K562 (cell line): Measurements from ENCODE around the gene GAP43. TPM values are rescaled to one million over a fixed set of nuclear protein-coding genes. Genes with fewer than 3 reads are reported as not detected.
"Not testable (repeated sequence)": the region's sequence is repeated elsewhere in the genome, so short reads cannot be mapped to it uniquely, and the experiment has no call there.

Experiments used
- ATAC-seq: fragments of 200-7000 bp; cut with Tn5 transposase; 3 replicates; pipeline ENCODE4 v1.9.1; 2020; ENCODE audit warnings: moderate library complexity
- BruUV-seq: library from RNA; stranded (reverse); fragments of 400-500 nt; replicated peaks from 2 replicates; lab custom pipeline; 2021; lab: Mats Ljungman, UMichigan
- CTCF ChIA-PET: fragments of 300-600 bp; formaldehyde crosslinking; extraction: SDS; loops from one replicate; lab custom pipeline; 2021; ENCODE audit warnings: low intra/inter-chr PET ratio; lab: Yijun Ruan, JAX
- POLR2A ChIA-PET: fragments of 300-600, 350-650 bp; sonication (Branson Sonifier 250); formaldehyde crosslinking; extraction: SDS; loops from one replicate; lab custom pipeline; 2021; ENCODE audit warnings: antibody characterized with exemption, inconsistent platforms; lab: Yijun Ruan, JAX
- DNase-seq, 4 experiments: peaks; one replicate each; pipeline versions ENCODE4 v3.0.0 to v3.0.0-alpha.2; 2011 to 2018; ENCODE audit warnings: low spot score in 3 of 4, mixed read lengths in 3 of 4; ENCODE audit errors: extremely low read depth in 1 of 4
- FAIRE-seq: peaks from 2 replicates; lab custom pipeline; 2011; peaks lifted over from hg19 to GRCh38; lab: Jason Lieb, UNC
- H2AFZ ChIP-seq: 2 replicates; pipeline ENCODE4 v1.6.0; 2011; ENCODE audit warnings: low read depth, low read length, control low read depth, inconsistent platforms
- H3K27ac ChIP-seq: fragments of 200-600 bp; 3 replicates; pipeline ENCODE4 v1.8.0; 2011; ENCODE audit warnings: low read depth, mild to moderate bottlenecking, control low read depth, inconsistent platforms, low read length, moderate library complexity, mixed read lengths; ENCODE audit errors: extremely low read depth
- H3K27me3 ChIP-seq, 2 experiments: fragments of 300-600 bp in 1 of 2; 2 replicates in 1 of 2; 3 replicates in 1 of 2; pipeline versions ENCODE4 v1.6.0 to v1.8.0; 2011; ENCODE audit warnings: inconsistent platforms in 2 of 2, low read length in 2 of 2, mild to moderate bottlenecking in 1 of 2, mixed read lengths in 1 of 2, moderate library complexity in 1 of 2; ENCODE audit not compliant: control insufficient read depth in 2 of 2, insufficient read depth in 2 of 2
- H3K36me3 ChIP-seq: fragments of 300-600 bp; 3 replicates; pipeline ENCODE4 v1.8.0; 2011; ENCODE audit warnings: mild to moderate bottlenecking, low read length, inconsistent platforms; ENCODE audit not compliant: control insufficient read depth, insufficient read depth
- H3K4me1 ChIP-seq, 2 experiments: fragments of 200-600 bp in 1 of 2; replicated peaks in 1 of 2; 2 replicates in 1 of 2; 3 replicates in 1 of 2; pipeline versions ENCODE4 v1.5.1 to v1.8.0; 2011; ENCODE audit warnings: inconsistent platforms in 2 of 2, low read length in 2 of 2, mild to moderate bottlenecking in 1 of 2, mixed read lengths in 1 of 2, moderate library complexity in 1 of 2; ENCODE audit not compliant: control insufficient read depth in 2 of 2, insufficient read depth in 2 of 2
- H3K4me2 ChIP-seq: 2 replicates; pipeline ENCODE4 v1.6.1; 2011; ENCODE audit warnings: low read length, control low read depth, inconsistent platforms, mixed read lengths; ENCODE audit not compliant: insufficient read depth
- H3K4me3 ChIP-seq: fragments of 200-600 bp; sonication (generic), shearing (Covaris generic); 2 replicates; pipeline ENCODE4 v1.5.1; 2016; ENCODE audit warnings: control low read depth, inconsistent platforms
- H3K79me2 ChIP-seq: fragments of 200-600 bp; 3 replicates; pipeline ENCODE4 v1.8.0; 2011; ENCODE audit warnings: low read length, inconsistent platforms; ENCODE audit not compliant: control insufficient read depth, insufficient read depth
- H3K9ac ChIP-seq, 2 experiments: 2 replicates each; pipeline versions ENCODE4 v1.6.0 to v1.6.1; 2011; ENCODE audit warnings: low read depth in 2 of 2, low read length in 2 of 2, control low read depth in 1 of 2, inconsistent platforms in 1 of 2, mild to moderate bottlenecking in 1 of 2, mixed read lengths in 1 of 2; ENCODE audit not compliant: insufficient read depth in 1 of 2
- H3K9me1 ChIP-seq: one replicate; pipeline ENCODE4 v1.6.0; 2011; ENCODE audit warnings: inconsistent platforms, mild to moderate bottlenecking, low read length, moderate library complexity; ENCODE audit not compliant: control insufficient read depth, insufficient read depth
- H3K9me3 ChIP-seq: replicated peaks from 2 replicates; pipeline ENCODE4 v1.5.1; 2011; ENCODE audit warnings: low read depth, low read length, inconsistent platforms; ENCODE audit not compliant: control insufficient read depth, insufficient read depth
- H4K20me1 ChIP-seq: replicated peaks from 2 replicates; pipeline ENCODE4 v1.6.1; 2011; ENCODE audit warnings: low read length, inconsistent platforms, mixed read lengths; ENCODE audit not compliant: control insufficient read depth, insufficient read depth
- CHD2 ChIP-seq: IDR thresholded peaks from 2 replicates; pipeline ENCODE4 v1.6.1; 2011; ENCODE audit warnings: low read depth, low read length
- CSDE1 ChIP-seq, 2 experiments: fragments of 450-650 bp; IDR thresholded peaks; 2 replicates each; pipeline ENCODE4 v1.6.1; 2016; ENCODE audit warnings: mild to moderate bottlenecking in 1 of 2
- KLF13 ChIP-seq: fragments of 450-650 bp; IDR thresholded peaks from 2 replicates; pipeline ENCODE4 v1.6.1; 2016; ENCODE audit warnings: missing genetic modification characterization, low read depth, mild to moderate bottlenecking, missing compliant biosample characterization, moderate library complexity, borderline replicate concordance
- MCM3 ChIP-seq: fragments of 450-650 bp; IDR thresholded peaks from 2 replicates; pipeline ENCODE4 v1.6.1; 2016
- MTF1 ChIP-seq: fragments of 250-450 bp; sonication (Bioruptor Pico); IDR thresholded peaks from 2 replicates; pipeline ENCODE4 v1.9.0; 2021; ENCODE audit warnings: moderate library complexity, mild to moderate bottlenecking, inconsistent platforms, borderline replicate concordance
- SETDB1 ChIP-seq: IDR thresholded peaks from one replicate; pipeline ENCODE4 v1.6.1; 2012; ENCODE audit warnings: low read length, control low read depth, inconsistent platforms
- SNRNP70 ChIP-seq: fragments of 200-400 bp; formaldehyde crosslinking; optimal IDR thresholded peaks from 2 replicates; pipeline ENCODE3; 2017; ENCODE audit warnings: low read depth, low read length
- TAF1 ChIP-seq: IDR thresholded peaks from 2 replicates; pipeline ENCODE4 v1.6.1; 2011; ENCODE audit warnings: mild to moderate bottlenecking, low read length, moderate library complexity; ENCODE audit not compliant: insufficient read depth, control insufficient read depth, severe bottlenecking; ENCODE audit errors: extremely low read depth
- ZNF76 ChIP-seq: fragments of 250-450 bp; sonication (Bioruptor Pico); IDR thresholded peaks from 2 replicates; pipeline ENCODE4 v1.4.0; 2020; ENCODE audit warnings: mild to moderate bottlenecking, moderate library complexity, borderline replicate concordance
- ZNF778 ChIP-seq: fragments of 450-650 bp; formaldehyde crosslinking; IDR thresholded peaks from 2 replicates; pipeline ENCODE4 v1.4.0; 2020; ENCODE audit warnings: mild to moderate bottlenecking, moderate library complexity
- WGBS: fragments of 100-300 bp; shearing (Covaris generic); methylation state at CpG from one replicate; pipeline ENCODE4 v1.1.6; 2016; ENCODE audit warnings: low coverage, mixed read lengths; ENCODE audit not compliant: insufficient coverage; ENCODE audit errors: missing lambda C conversion rate; 5-methylcytosine and 5-hydroxymethylcytosine counted together
- in situ Hi-C: fragments of 300-500 bp; cut with MboI; formaldehyde crosslinking; loops from 4 replicates; pipeline ENCODE4 v1.15.0; 2018; ENCODE audit warnings: inconsistent platforms, mixed read lengths
- intact Hi-C: fragments of 100-400 bp; cut with micrococcal nuclease; formaldehyde crosslinking; loops from 2 replicates; pipeline ENCODE4 v1.14.2; 2022
- polyA plus RNA-seq, 8 experiments: library from polyadenylated mRNA; depleted of rRNA in 4 of 8; stranded (reverse) in 5 of 8; unstranded in 3 of 8; fragments of >200 nt; fragmentation: Nextera tagmentation in 2 of 8; fragmentation: Illumina TruSeq in 1 of 8; extraction: Ambion mirVana in 2 of 8; extraction: Trizol in 1 of 8; gene quantifications; 2 replicates each; pipeline versions ENCODE4 v1.2.1 to v1.2.3, GENCODE V29; 2011 to 2014; ENCODE audit warnings: inconsistent platforms in 1 of 8, missing spikeins in 1 of 8
- total RNA-seq, 7 experiments: library from RNA; depleted of rRNA in 6 of 7; stranded (reverse); fragments of >200 nt in 6 of 7; fragmentation: Illumina TruSeq in 2 of 7; extraction: Trizol in 2 of 7; gene quantifications; 2 replicates each; pipeline versions ENCODE4 v1.2.1 to v1.2.3, GENCODE V29; 2011 to 2021; ENCODE audit warnings: low replicate concordance in 1 of 7
- TF ChIP-seq, protein P1 (sequence below): fragments of 250-450 bp; sonication (Bioruptor Pico); IDR thresholded peaks from 2 replicates; pipeline ENCODE4 v1.4.0; 2020; ENCODE audit warnings: mild to moderate bottlenecking
- TF ChIP-seq, protein P2 (sequence below): IDR thresholded peaks from 2 replicates; pipeline ENCODE4 v1.6.1; 2016; ENCODE audit warnings: missing genetic modification characterization, missing compliant biosample characterization

GAP43 gene
- total and polyA plus RNA-seq, 9 of the 15 experiments (the other 6 are each of a cell fraction or from before 2014, with no cell fraction given): 0.04 to 0.11 (median 0.09) TPM; not detected in 6

DNA sequence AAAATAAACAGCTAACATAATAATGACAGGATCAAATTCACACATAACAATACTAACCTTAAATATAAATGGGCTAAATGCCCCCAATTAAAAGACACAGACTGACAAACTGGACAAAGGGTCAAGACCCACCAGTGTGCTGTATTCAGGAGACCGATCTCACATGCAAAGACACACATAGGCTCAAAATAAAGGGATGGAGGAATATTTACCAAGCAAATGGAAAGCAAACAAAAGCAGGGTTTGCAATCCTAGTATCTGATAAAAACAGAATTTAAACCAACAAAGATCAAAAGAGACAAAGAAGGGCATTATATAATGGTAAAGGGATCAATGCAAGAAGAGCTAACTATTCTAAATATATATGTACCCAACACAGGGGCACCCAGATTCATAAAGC is 129.7 kb downstream of the GAP43 start:
- DNase-seq, H3K79me2 ChIP-seq, H3K4me3 ChIP-seq, H3K36me3 ChIP-seq, POLR2A ChIA-PET, H3K27ac ChIP-seq, H3K9me3 ChIP-seq, H3K4me2 ChIP-seq, H3K4me1 ChIP-seq, H2AFZ ChIP-seq, H4K20me1 ChIP-seq, FAIRE-seq, intact Hi-C loops, CTCF ChIA-PET, H3K9me1 ChIP-seq, in situ Hi-C loops, H3K27me3 ChIP-seq, ATAC-seq, H3K9ac ChIP-seq, BruUV-seq: not testable (repeated sequence)
- 0% methylated on average over 1 of the region's 1 CpG for WGBS

DNA sequence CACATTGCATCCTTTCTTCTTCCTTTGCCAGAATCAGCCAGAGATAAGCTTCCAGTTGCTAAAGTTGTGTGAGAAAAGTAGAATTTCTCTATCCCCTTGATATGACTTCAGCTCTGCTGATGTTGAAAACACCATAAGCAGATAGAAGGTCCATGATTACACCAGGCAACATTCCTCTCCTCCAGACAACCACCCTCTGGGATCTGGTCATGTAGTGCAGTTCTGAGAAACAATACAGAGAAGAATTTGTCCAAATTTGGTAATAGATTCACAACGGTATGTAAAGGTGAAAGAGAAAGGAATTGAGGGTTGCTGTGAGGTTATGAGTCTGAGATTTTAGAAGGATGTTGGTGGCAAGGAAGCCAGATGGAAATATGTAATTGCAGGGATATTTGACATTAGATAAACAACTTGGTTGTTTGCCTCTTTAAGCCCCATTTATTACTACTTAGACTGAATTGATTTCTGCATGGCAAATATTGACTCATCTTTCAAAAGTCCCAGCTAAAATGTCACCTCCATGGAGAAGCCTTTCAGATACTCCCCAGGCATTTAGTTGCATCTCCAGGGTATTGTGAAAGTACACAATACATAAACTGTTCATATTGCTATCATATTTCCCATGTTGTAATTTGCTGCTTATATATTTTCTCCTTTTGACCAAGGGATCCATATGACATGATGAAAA is 134.9 kb downstream of the GAP43 start:
- TF ChIP-seq SNRNP70: no peak
- no peak for TF ChIP-seq CHD2
- TF ChIP-seq CSDE1 (IDR thresholded peaks at IDR 0.05): no peak
- no peak for TF ChIP-seq ZNF76 (CRISPR knock-in tag)
- no peak for TF ChIP-seq ZNF778 (CRISPR knock-in tag)
- no peak for TF ChIP-seq SETDB1
- no peak for TF ChIP-seq MTF1 (CRISPR knock-in tag)
- no peak for TF ChIP-seq KLF13 (tag)
- TF ChIP-seq MCM3: no peak
- TF ChIP-seq, protein P1, sequence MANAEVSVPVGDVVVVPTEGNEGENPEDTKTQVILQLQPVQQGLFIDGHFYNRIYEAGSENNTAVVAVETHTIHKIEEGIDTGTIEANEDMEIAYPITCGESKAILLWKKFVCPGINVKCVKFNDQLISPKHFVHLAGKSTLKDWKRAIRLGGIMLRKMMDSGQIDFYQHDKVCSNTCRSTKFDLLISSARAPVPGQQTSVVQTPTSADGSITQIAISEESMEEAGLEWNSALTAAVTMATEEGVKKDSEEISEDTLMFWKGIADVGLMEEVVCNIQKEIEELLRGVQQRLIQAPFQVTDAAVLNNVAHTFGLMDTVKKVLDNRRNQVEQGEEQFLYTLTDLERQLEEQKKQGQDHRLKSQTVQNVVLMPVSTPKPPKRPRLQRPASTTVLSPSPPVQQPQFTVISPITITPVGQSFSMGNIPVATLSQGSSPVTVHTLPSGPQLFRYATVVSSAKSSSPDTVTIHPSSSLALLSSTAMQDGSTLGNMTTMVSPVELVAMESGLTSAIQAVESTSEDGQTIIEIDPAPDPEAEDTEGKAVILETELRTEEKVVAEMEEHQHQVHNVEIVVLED (CRISPR knock-in tag): no peak
- TF ChIP-seq TAF1: no peak
- TF ChIP-seq, protein P2, sequence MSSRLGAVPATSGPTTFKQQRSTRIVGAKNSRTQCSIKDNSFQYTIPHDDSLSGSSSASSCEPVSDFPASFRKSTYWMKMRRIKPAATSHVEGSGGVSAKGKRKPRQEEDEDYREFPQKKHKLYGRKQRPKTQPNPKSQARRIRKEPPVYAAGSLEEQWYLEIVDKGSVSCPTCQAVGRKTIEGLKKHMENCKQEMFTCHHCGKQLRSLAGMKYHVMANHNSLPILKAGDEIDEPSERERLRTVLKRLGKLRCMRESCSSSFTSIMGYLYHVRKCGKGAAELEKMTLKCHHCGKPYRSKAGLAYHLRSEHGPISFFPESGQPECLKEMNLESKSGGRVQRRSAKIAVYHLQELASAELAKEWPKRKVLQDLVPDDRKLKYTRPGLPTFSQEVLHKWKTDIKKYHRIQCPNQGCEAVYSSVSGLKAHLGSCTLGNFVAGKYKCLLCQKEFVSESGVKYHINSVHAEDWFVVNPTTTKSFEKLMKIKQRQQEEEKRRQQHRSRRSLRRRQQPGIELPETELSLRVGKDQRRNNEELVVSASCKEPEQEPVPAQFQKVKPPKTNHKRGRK (tag): no peak
- Histone ChIP-seq H3K9me3 (no peaks in the 10 kb centered on the region), H3K9ac (no peak overlapping the region), H3K36me3 (no peaks in the 10 kb centered on the region), H3K4me1 (peaks cover 0 to 4% of the 10 kb centered on the region in 2 experiments; a peak in 2 of 5 replicates), H3K27ac (no peak overlapping the region), H3K4me3 (no peak overlapping the region), H3K27me3 (no peaks in the 10 kb centered on the region), H2AFZ (no peak overlapping the region), H3K4me2 (no peak overlapping the region), H3K79me2 (no peaks in the 10 kb centered on the region), H4K20me1 (no peaks in the 10 kb centered on the region), H3K9me1 (no peaks in the 10 kb centered on the region)
- DNase-seq (no peak), ATAC-seq (no peak), FAIRE-seq (no peak)
- intact Hi-C loops: no loop called here
- POLR2A ChIA-PET: no interaction called here
- in situ Hi-C loops: no loop called here
- 0% methylated on average over 1 of the region's 1 CpG for WGBS
- no TSS peak for BruUV-seq
- CTCF ChIA-PET: no interaction called here
